T47D (cell line): ENCODE measurements around the gene SHLD3.
"Not testable (repeated sequence)": the region's sequence is repeated elsewhere in the genome, so short reads cannot be mapped to it uniquely, and the experiment has no call there.

Source experiments
- DNase-seq, 2 experiments: peaks; one replicate each; pipeline versions ENCODE4 v3.0.0 to v3.0.0-alpha.2; 2011 to 2012; ENCODE audit warnings: low read depth in 1 of 2, low spot score in 1 of 2
- JUND ChIP-seq: IDR thresholded peaks from 2 replicates; pipeline ENCODE4 v1.6.1; 2012; ENCODE audit warnings: low read depth
- in situ Hi-C: cut with HindIII; loops from 2 replicates; pipeline ENCODE4 v1.10.0; 2016; ENCODE audit warnings: low sequenced_read_pairs, low pct_unique_long_range_greater_than_20kb

SHLD3 gene, protein sequence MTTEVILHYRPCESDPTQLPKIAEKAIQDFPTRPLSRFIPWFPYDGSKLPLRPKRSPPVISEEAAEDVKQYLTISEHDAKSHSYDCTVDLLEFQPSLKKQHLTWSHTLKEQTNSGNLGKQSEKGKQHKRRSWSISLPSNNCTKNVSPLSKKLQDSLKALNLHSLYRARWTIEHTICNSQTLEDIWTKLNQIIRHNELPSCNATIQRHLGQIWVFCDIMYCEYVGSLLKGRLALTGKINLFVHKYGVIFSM

DNA sequence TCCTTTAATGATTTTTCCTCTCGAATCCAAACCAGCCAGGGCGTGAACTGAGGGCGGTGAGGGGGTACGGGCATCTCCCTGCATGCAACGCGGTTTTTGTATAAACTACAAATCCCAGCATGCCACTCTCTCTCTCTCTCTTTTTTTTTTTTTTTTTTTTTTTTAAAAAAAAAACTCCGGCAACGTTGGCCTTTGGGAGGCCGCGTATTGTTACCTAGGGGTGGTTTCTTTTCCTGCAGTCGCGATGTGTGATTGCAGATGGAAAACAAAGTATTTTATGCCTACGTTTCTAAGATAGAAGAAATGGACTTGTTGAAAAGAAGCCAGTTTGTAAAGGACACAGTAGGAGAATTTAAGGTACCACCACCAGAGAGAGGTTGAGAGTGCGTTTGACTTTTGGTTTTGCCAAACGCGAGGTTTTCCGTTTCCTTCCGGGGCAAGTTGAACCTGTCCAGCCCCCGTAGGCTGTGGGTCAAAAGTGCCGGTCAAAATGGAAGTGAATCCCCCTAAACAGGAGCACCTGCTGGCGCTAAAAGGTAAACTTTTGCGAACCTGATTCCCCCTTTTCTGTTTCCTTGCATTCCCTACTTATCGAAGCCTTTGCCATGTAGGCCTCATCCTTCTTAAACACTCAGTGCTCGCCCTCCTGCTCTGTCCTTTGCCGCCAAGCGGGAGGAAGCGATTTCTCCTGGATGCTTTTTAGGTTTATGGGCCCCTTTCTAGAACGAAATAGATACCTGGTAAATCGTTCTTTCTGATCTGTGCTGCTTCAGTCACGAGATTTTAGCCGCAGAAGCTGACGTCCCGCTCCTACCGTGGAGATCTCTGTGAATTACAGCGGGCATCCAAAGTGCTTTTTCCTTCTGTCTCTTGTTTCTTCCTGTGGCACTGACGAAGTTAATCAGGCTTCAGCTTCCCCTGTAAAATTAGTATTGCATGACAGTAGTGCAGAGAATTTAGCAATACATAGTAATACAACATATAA is at the start of gene SHLD3, which contains the start of gene TRAPPC13:
SHLD3 (plus strand) TSS at position 457 of the 985 bp plus-strand sequence. CDS start 4,561 bp downstream, outside the sequence.
TRAPPC13 (plus strand) TSS at position 457 of the 985 bp plus-strand sequence; CDS start at position 491, 34 bp downstream.
- no peak for TF ChIP-seq JUND
- in situ Hi-C loops, result no loop called here

GRCh38 chr5:65577141-65577540 is 47.7 kb upstream of the SHLD3 start:
- in situ Hi-C loops, result no loop called here
- no peak for TF ChIP-seq JUND
- DNase-seq, result no peak

More for the DNA sequence above, at the start of gene SHLD3, which contains the start of gene TRAPPC13:
- peak; percentile 5 to 88 for DNase-seq

- DNase-seq, result no peak
- in situ Hi-C loops, result no loop called here
- TF ChIP-seq JUND, result no peak
These were observed 36.1 kb upstream of the SHLD3 start for GRCh38 chr5:65588694-65589093.

- in situ Hi-C loops, DNase-seq: not testable (repeated sequence)
These were observed 23.1 kb upstream of the SHLD3 start for GRCh38 chr5:65601761-65602160.

GRCh38 chr5:65611524-65611923 is 13.3 kb upstream of the SHLD3 start:
- TF ChIP-seq JUND, result no peak
- DNase-seq, result peak in 1 of 2 experiments; percentile 5
- in situ Hi-C loops, result no loop called here

DNA sequence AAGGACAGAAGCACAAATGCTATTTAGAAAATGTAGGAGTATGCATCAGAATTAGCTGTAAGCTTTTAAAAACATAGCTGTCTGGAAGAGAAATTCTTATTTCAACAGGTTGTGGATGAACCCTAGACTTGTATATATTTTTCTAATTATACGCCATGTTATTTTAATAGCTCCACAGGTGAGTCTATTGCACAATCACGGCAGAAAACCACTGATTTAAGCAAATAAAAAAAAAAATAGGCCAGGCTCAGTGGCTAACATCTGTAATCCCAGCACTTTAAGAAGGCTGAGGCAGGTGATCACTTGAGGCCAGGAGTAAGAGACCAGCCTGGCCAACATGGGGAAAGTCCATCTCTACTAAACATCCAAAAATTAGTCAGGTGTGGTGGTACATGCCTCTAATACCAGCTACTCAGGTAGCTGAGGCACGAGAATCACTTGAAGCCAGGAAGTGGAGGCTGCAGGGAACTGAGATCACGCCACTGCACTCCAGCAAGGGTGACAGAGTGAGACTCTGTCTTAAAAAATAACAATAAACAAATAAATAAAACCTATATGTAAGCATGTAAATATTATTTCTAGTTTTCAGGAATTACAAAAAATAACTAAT is 12.4 kb upstream of the SHLD3 start:
- no peak for DNase-seq
- in situ Hi-C loops, result no loop called here
- TF ChIP-seq JUND, result no peak

- in situ Hi-C loops, result no loop called here
- no peak for TF ChIP-seq JUND
- no peak for DNase-seq
These were observed 4.8 kb upstream of the SHLD3 start for GRCh38 chr5:65620021-65620420.

DNA sequence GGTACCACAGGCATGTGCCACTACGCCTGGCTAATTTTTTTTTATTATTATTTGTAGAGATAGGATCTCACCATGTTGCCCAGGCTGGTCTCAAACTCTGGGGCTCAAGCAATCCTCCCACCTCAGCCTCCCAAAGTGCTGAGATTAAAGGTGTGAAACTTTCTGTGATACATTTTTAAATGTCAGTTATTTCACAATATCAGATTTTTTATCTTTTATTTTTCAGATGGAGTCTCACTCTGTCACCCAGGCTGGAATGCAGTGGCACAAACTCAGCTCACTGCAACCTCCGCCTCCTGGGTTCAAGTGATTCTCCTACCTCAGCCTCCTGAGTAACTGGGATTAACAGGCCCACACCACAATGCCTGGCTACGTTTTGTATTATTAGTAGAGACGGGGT is 2.9 kb upstream of the SHLD3 start:
- not testable (repeated sequence) for DNase-seq

GRCh38 chr5:65623482-65623881 is 1.3 kb upstream of the SHLD3 start:
- no peak for TF ChIP-seq JUND
- peak in 1 of 2 experiments; percentile 0 for DNase-seq
- in situ Hi-C loops, result no loop called here

More for the DNA sequence above, 2.9 kb upstream of the SHLD3 start:
- in situ Hi-C loops, result not testable (repeated sequence)

GRCh38 chr5:65624025-65624570 is 729 bp upstream of the SHLD3 start, which contains the start of gene TRIM23:
Gene TRIM23, minus strand, starts transcription at chr5:65624333. Its CDS starts 59 bp downstream, at chr5:65624274.
- in situ Hi-C loops, result no loop called here
- peak; percentile 56 to 93 for DNase-seq

DNA sequence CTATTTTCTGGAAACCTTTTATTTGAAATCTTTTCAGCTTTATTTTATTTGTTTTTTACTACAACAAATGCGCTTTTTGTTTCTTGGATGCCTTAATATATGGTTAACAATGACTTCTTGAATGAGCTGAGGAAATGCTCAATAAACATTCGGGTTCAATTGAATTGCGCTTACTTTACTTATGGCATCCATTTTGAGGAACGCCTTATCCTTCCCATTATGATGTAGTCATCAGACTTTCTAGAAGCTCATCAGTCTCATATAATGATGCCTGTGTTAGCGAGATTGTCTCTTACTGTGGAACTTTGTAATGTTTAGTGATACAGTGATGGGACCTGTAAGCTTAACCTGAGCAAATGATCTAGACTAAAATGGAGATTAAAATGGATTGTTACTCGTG is 916 bp downstream of the SHLD3 start:
- in situ Hi-C loops, result no loop called here
- peak in 1 of 2 experiments; percentile 3 for DNase-seq
- no peak for TF ChIP-seq JUND

More at GRCh38 chr5:65624025-65624570, 729 bp upstream of the SHLD3 start, which contains the start of gene TRIM23:
- TF ChIP-seq JUND, result no peak

- in situ Hi-C loops, result no loop called here
These were observed 6.2 kb downstream of the SHLD3 start for GRCh38 chr5:65630981-65631380.

More at GRCh38 chr5:65630981-65631380, 6.2 kb downstream of the SHLD3 start:
- no peak for TF ChIP-seq JUND
- DNase-seq, result no peak
